Measurements from ENCODE around the gene DGKI. TPM values are rescaled to one million over a fixed set of nuclear protein-coding genes. Genes with fewer than 3 reads are reported as not detected.

The DGKI gene
- total RNA-seq: 3.9 and 5.3 TPM in 2 replicates

GRCh38 chr7:137846827-137847567, at the start of gene DGKI:
DGKI (minus strand) TSS chr7:137846974.

GRCh38 chr7:137343281-137343841, 503.4 kb downstream of the DGKI start, which contains the start of gene PTN:
PTN (minus strand) TSS chr7:137343733; CDS start chr7:137254973, 88,760 bp downstream.

Other genes starting within 250 kb of the DGKI start
- gene CREB3L2, start 155.1 kb upstream of the DGKI start, total RNA-seq: 29.7 and 41.2 TPM in 2 replicates
- not detected in 2 replicates for gene AKR1D1, start 229.5 kb upstream of the DGKI start, total RNA-seq

All from aortic smooth muscle cell (primary cell).